Activated CD4-positive, alpha-beta T cell treated with anti-CD3 and anti-CD28 coated beads, Interleukin-2, amount 50 U/mL, for 48 hours (primary cell): Measurements from ENCODE around the gene ABL1.

Experiments used
- DNase-seq, 2 experiments: peaks; one replicate each; pipeline ENCODE4 v3.0.0-alpha.2; 2020

Gene ABL1

GRCh38 chr9:130892477-130893304 is 57.6 kb downstream of the ABL1 start:
- DNase-seq = no peak

- DNase-seq = no peak
Observed at GRCh38 chr9:130893341-130894101, 58.5 kb downstream of the ABL1 start.

- DNase-seq = no peak
Observed at GRCh38 chr9:130894546-130894945, 59.5 kb downstream of the ABL1 start.

GRCh38 chr9:130895038-130895437 is 60.0 kb downstream of the ABL1 start:
- DNase-seq = no peak

GRCh38 chr9:130895481-130896232 is 60.6 kb downstream of the ABL1 start:
- no peak for DNase-seq

- no peak for DNase-seq
Observed at GRCh38 chr9:130896233-130897014, 61.4 kb downstream of the ABL1 start, which contains the start of gene QRFP. Gene QRFP (minus strand): TSS chr9:130896812. CDS start chr9:130893838, 2,974 bp downstream.

GRCh38 chr9:130897105-130897751 is 62.2 kb downstream of the ABL1 start:
- no peak for DNase-seq

- DNase-seq = no peak
Observed at GRCh38 chr9:130897848-130898551, 62.9 kb downstream of the ABL1 start.

GRCh38 chr9:130898552-130898852 is 63.4 kb downstream of the ABL1 start:
- no peak for DNase-seq

- DNase-seq = no peak
Observed at GRCh38 chr9:130899051-130899748, 64.1 kb downstream of the ABL1 start.

GRCh38 chr9:130900701-130901497 is 65.8 kb downstream of the ABL1 start:
- DNase-seq = no peak

- no peak for DNase-seq
Observed at GRCh38 chr9:130901498-130902203, 66.6 kb downstream of the ABL1 start.

GRCh38 chr9:130902204-130903185 is 67.4 kb downstream of the ABL1 start:
- DNase-seq = no peak

GRCh38 chr9:130903194-130904069 is 68.4 kb downstream of the ABL1 start:
- no peak for DNase-seq

GRCh38 chr9:130904070-130905044 is 69.3 kb downstream of the ABL1 start:
- no peak for DNase-seq
